GM10266 (cell line): ENCODE results near the gene KCNIP4.

Experiments
- DNase-seq: peaks from one replicate; pipeline ENCODE4 v3.0.0; 2012; ENCODE audit errors: extremely low spot score
- CTCF ChIP-seq: IDR thresholded peaks from 2 replicates; pipeline ENCODE4 v1.5.1; 2012; ENCODE audit warnings: mild to moderate bottlenecking, low read depth; ENCODE audit not compliant: control insufficient read depth, insufficient read depth; ENCODE audit errors: missing control alignments

The KCNIP4 gene

GRCh38 chr4:20983763-20984575, 964.6 kb downstream of the KCNIP4 start:
- no peak for DNase-seq
- TF ChIP-seq CTCF = no peak

GRCh38 chr4:20982544-20982943, 966.0 kb downstream of the KCNIP4 start:
- DNase-seq = no peak
- no peak for TF ChIP-seq CTCF

- no peak for DNase-seq
- TF ChIP-seq CTCF = no peak
Observed at GRCh38 chr4:20960291-20960690, 988.3 kb downstream of the KCNIP4 start.

GRCh38 chr4:20954541-20954940, 994.0 kb downstream of the KCNIP4 start:
- TF ChIP-seq CTCF = no peak
- no peak for DNase-seq

- DNase-seq = no peak
- TF ChIP-seq CTCF = no peak
Observed at GRCh38 chr4:20944961-20945360, 1003.6 kb downstream of the KCNIP4 start.

GRCh38 chr4:20944451-20944850, 1004.1 kb downstream of the KCNIP4 start:
- no peak for DNase-seq
- no peak for TF ChIP-seq CTCF

- TF ChIP-seq CTCF = no peak
- no peak for DNase-seq
Observed at GRCh38 chr4:20938204-20938603, 1010.4 kb downstream of the KCNIP4 start.
